T follicular helper cell (primary cell): ENCODE results near the gene IGDCC3.

Source experiments
- DNase-seq: peaks from one replicate; pipeline ENCODE4 v3.0.0-alpha.2; 2020; ENCODE audit warnings: low read depth

Gene IGDCC3

GRCh38 chr15:65290228-65290627 is 87.6 kb downstream of the IGDCC3 start:
- no peak for DNase-seq

GRCh38 chr15:65289261-65289854 is 88.4 kb downstream of the IGDCC3 start:
- no peak for DNase-seq

- DNase-seq = no peak
Observed at GRCh38 chr15:65287520-65287855, 90.3 kb downstream of the IGDCC3 start.

- DNase-seq = peak; percentile 86
Observed at GRCh38 chr15:65286704-65287519, 90.9 kb downstream of the IGDCC3 start, which contains the start of gene PARP16. Gene PARP16 (minus strand): TSS chr15:65286883. CDS start chr15:65286426, 457 bp downstream.

GRCh38 chr15:65286069-65286703 is 91.6 kb downstream of the IGDCC3 start:
- DNase-seq = no peak

- no peak for DNase-seq
Observed at GRCh38 chr15:65285291-65286068, 92.3 kb downstream of the IGDCC3 start.

- DNase-seq = no peak
Observed at GRCh38 chr15:65278480-65278879, 99.3 kb downstream of the IGDCC3 start.
